Renal pelvis (tissue), 4 donors: ENCODE measurements around the gene CYP17A1. TPM values are rescaled to one million over a fixed set of nuclear protein-coding genes. Genes with fewer than 3 reads are reported as not detected.
"Not testable (repeated sequence)": the region's sequence is repeated elsewhere in the genome, so short reads cannot be mapped to it uniquely, and the experiment has no call there.

Source experiments
- DNase-seq: peaks from one replicate; pipeline ENCODE4 v3.0.0-alpha.2; 2013
- polyA plus RNA-seq, 3 donors: library from polyadenylated mRNA; unstranded; fragments of 120-200 nt; gene quantifications; one replicate each; pipeline ENCODE4 v1.2.1, GENCODE V29; 2013; ENCODE audit not compliant: insufficient read length in 3 of 3

Gene CYP17A1
- polyA plus RNA-seq, 3 donors: 0.52 to 8.3 (median 4.6) TPM

DNA sequence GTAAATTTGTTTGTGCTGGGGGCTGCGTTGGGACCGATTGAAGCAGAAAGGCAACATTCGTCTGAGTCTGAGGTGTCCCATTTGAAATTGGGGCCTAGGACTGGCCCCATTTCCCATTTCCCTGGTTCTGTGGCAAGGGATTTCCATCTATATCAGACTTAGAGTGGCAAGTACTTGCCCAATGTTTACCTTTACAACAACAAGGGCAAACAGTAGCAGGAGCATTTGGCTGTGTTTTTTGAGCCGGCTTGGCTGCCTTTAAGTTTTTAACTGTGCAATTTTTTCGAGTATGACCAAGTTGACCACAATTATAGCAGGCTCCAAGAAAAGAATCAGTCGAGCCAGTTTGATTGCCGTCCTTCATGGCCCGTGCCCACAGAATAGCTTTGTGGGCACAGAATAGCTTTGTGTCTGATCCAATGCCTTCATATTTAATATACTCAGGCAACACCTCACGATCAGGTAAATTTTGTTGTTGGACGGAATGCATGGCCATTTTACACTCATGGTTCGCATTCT, 4.7 kb upstream of the CYP17A1 start:
- no peak for DNase-seq

DNA sequence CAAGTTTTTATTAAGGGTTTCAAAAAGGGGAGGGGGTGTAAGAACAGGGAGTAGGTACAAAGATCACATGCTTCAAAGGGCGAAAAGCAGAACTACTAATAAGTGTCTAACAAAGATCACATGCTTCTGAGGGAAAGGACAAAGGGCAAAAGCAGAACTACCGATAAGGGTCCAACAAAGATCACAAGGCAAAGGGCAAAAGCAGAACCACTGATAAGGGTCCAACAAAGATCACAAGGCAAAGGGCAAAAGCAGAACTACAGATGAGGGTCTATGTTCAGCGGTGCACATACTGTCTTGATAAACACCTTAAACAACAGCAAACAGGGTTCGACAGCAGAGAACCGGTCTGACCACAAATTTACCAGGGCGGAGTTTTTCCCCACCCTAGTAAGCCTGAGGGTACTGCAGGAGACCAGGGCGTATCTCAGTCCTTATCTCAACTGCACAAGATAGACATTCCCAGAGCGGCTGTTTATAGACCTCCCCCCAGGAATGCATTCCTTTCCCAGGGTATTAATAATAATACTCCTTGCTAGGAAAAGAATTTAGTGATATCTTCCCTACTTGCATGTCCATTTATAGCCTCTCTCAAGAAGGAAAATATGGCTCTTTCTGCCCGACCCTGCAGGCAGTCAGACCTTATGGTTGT, 1.2 kb upstream of the CYP17A1 start:
- not testable (repeated sequence) for DNase-seq

DNA sequence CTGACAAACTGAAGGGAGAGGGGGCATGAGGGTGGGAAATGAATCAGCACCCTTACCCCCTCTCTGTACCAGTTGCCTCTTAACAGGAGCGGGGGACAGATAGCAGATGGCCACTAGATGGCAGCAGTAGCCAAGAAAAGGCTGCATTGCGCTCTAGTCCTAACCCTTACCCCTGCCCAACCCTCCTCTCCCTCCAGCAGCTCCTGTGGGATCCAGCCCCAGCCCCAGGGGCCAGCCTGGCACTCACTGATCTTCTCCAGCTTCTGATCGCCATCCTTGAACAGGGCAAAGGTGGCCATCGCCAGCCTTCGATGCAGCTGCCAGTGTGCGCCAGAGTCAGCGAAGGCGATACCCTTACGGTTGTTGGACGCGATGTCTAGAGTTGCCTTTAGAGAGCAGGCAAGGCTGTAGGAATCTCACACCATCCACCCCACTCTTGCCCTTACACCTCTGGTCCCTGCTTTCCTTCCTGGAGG, 2.2 kb downstream of the CYP17A1 start:
- peak; percentile 76 for DNase-seq

DNA sequence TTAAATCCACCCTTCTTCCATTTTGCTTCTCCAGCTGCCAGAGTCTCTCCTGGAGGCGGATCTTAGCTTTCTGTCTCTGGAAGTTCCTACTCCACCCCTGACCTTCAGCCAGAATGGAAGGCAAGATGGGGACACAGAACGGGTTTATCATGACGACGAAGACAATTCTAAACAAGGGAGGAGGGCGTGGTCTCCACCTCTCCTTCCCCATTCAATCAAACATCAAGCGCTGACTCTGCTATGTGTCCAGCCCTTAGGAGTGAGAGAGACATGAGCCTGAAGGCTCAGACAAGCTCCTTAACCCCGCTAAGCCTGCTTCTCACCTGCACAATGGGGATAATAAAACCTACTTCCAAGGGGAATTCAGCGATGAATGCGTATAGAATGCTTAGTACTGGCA, 3.1 kb downstream of the CYP17A1 start:
- DNase-seq: no peak

DNA sequence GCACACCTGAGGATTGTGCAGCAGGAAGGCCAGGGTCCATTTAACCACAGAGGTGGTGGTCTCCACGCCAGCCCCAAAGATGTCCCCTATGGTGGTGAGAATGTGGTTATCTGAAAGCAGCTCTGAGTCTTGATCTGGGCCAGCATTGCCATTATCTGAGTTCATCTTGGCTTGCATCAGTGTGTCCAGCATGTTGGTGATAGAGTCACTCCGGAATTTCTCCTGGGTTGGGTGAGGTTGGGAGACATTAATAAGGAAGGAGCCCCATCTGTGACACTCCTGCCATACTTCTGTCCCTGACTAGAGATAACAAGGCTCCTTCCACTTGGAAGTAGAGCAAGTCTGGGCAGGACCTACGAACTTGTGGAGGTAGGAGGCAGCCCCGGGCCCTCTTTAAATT, 4.2 kb downstream of the CYP17A1 start:
- no peak for DNase-seq

DNA sequence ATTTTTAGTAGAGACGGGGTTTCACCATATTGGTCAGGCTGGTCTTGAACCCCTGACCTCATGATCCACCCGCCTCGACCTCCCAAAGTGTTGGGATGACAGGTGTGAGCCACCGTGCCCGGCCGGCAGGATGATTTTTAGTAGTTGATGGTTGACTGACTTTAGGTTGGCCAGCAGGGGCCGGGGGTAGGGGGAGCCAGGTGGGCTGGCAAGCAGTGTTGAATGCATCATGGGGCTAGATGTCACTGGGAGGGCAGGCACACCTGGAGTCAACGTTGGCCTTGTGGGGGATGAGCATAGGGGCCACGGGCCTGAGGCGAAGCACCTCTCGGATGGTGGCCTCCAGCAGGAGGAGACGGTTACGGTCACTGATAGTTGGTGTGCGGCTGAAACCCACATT, 5.0 kb downstream of the CYP17A1 start:
- DNase-seq: no peak

DNA sequence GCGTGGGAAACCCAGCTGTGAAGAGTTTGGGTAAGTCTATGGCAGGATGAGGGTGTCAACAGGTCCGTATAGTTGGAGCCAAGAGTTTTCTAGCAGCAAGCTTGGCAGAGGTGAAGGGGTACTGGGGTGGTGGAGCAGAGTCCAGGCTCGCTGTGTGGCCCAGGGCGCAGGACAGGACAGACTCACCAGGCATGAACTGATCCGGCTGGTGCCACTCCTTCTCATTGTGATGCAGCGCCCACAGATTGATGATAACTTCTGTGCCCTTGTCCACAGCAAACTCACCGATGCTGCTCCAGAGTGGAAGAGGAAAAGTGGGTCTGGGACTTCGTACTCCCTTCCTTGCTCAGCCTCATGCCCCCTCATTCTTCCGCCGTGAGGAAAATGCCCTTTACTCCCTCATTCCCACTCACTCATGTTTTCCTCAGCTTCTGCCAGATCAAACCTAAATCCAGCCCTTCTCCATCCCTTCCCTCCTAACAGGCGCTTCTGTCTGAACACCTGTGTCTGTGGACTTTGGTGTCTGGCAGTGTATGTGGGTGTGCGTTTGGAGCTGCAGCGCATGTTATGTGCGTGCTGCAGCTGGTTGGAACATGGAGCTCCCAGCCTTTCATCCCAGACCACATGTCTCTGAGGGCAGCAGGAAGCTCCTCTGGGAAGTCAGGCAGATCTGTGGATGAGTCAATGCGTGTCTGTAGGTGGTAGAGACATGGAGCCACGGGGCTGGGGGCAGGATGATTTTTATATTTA, 5.7 kb downstream of the CYP17A1 start:
- no peak for DNase-seq

DNA sequence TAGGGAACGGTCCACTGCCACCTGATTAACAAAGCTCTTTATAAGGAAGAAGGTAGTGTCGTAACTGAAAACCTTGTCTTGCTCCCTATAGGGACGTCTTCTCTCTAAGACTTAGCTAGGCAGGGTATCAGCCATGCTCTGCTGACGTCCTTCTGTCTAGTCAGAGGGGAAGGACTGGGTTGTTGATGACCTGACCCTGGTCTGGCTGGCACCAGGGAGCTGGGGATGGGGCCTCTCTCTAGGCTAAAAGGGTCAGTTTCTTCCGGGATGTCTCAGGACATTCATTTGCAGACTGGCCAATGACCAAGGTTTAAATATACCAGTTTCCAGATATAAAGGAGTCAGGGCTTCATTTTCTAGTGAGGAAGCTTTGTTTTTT, 9.6 kb downstream of the CYP17A1 start:
- DNase-seq: no peak

DNA sequence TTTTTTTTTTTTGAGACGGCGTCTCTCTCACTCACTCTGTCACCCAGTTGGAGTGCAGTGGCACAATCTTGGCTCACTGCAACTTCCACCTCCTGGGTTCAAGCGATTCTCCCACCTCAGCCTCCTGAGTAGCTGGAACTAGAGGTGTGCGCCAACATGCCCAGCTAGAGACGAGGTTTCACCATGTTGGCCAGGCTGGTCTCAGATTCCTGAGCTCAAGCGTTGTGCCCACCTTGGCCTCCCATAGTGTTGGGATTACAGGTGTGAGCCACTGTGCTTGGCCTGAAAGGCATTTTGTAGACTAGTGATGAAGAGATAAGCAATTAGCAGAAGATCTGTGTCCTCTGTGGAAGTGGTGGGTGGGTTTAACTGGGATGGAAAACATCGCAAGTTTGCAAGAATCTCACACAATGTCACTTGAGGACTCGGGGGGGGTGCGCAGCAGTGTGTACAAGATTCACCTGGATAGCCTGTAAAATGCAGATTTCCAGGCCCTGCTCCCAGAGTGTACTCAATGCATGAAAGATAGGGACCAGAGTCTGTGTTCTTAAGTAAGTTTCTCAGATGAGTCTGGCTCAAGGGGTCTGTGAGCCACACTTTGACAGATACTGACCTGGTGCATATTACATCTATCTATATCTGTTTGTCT, 10.9 kb downstream of the CYP17A1 start:
- no peak for DNase-seq

DNA sequence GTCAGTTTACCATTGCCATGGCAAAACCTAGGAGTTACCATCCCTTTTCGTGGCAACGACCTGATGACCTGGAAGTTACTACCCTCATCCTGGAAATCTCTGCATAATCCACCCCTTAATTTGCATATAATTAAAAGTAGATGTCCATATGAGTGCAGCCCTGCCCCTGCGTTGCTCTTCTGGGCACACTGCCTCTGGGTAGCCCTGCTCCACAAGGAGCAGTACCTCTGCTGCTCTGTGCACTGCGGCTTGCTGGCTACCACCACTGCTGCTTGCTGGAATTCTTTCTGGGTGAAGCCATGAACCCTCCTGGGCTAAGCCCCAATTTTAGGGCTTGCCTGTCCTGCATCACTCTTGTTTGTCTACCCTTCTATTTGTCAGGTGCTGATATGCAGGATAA, 12.5 kb downstream of the CYP17A1 start:
- DNase-seq: no peak

DNA sequence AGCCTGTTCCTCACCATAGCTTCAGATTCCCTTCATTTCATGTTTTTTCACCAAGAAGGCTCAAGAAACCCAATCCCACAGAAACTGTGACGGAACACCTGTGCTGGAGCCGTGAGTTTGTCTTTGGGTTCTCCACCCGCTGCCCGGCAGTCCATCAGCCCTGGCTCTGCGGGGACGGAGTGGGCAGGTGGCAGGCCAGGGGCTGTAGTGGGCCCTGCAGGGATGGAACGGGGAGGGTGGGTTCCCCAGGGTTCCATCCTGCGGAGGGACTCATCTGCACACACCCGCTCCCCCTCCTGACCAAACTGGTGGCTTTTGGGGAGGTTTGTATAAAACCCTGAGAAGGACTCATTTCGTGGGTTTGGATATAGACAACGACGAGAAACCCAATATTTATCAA, 15.0 kb downstream of the CYP17A1 start:
- no peak for DNase-seq

DNA sequence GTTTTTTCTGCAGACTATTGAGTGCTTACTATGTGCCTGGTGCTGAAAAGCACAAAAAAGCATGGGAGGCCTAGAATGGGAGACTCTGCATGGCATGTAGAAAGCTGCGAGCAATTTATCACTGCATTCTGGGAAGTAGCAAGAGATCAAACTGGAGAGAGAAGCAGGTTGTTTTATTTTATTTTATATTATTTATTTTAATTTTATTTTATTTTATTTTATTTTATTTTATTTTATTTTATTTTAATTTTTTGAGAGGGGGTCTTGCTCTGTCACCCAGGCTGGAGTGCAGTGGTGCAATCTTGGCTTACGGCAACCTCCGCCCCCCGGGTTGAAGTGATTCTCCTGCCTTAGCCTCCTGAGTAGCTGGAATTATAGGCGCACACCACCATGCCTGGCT, 17.2 kb downstream of the CYP17A1 start:
- DNase-seq: not testable (repeated sequence)

DNA sequence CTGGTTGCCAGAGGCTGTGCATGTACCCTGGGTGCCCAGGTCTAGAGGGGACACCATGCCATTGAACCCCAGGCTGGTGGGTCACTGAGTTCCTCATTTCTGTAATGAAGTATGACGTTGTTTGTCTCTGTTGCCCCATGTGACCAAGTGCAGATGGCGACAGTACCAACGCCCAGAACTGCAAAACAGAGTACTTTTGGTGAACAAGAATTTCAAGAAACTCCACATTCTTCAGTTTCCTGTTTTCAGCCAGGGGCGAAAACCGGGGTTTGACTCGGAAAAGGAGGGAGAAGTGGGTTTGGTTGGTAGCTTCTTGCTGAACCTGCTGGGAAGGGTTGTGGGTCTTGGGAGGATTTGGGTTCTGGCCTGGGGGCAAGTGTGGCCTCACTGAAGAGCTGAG, 18.2 kb downstream of the CYP17A1 start:
- no peak for DNase-seq

DNA sequence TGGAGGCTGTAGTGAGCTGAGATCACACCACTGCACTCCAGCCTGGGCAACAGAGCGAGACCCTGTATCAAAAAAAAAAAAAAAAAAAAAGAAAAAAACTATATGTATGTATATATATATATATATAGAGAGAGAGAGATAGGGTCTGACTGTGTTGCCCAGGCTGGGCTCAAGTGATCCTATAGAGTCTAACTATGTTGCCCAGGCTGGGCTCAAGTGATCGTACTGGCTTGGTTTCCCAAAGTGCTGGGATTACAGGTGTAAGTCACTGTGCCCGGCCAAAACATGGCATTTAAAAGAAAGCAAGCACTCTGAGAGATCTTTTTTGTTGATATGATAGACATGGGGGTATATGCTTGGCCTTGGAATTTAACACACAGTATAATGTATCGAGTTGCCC, 20.0 kb downstream of the CYP17A1 start:
- no peak for DNase-seq

DNA sequence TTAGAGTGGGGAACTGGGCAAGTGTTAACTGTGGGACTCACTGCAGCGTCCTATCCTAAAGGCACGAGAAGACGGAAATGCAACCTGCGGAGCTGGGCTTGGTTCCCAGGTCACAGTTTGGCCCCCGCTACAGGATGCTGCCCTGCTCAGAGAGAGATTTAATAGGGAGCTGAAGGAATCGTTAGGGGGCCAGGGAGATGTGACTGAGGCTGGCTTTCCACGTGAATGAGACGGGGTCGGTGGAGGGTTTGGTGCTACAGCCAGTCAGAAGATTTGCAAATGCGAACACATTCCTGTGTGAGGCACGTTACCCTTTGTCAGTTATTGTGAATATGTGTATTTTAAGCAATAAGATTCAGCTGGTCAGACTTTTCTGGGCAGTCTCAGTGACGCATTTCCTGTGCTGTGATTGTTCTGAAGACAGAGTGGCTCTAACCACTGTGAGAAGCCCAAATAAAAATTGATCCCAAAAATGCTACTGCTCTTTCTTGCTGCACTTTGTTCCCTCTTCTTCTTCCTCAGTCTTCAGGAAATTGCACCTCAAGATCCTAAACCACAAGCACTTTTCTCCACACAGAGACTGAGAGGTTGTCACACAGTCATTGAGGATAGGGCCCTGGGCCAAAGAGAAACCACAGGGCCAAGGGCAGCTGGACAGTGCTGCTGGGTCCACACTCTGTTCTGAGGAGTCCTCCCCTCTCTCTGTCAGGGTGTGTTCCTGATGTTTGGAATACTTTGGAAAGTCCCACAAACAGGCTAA, 21.2 kb downstream of the CYP17A1 start:
- DNase-seq: no peak

DNA sequence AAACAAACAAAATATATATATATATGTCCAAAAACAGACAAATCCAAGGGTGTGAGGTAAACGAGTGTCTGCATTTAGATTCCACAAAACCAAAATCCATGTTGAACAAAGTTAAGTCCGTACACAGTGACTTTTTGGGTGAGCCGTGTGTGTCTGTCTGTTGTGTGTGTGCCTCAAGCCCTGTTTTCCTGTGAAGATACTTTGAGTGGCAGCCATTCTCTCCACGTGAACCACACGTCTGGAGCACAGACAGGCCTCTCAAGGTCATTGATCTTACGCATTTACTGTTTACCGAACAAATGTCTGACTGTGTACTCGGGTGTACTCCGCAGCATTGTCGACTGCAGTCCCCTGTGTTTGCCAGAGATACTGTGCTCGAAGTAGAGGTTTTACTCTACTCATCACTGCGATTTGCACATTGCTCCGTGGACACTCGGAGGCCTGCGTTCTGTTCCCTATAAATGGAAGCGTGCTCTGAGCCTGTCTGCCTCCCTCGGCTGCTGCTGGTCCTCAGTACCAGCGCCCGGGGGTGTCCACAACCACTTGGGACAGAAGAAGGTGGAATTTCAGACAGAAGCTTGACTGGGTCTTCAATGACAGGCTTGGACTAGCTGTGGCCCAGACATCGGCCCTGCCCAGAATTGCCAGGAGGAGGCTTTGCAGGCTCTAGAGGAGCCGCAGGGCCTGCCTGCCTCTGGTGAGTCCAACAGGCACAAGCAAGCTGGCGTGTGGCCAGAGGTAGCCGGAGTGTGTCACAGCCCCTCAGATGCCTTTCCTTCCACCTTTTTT, 22.1 kb downstream of the CYP17A1 start:
- no peak for DNase-seq

DNA sequence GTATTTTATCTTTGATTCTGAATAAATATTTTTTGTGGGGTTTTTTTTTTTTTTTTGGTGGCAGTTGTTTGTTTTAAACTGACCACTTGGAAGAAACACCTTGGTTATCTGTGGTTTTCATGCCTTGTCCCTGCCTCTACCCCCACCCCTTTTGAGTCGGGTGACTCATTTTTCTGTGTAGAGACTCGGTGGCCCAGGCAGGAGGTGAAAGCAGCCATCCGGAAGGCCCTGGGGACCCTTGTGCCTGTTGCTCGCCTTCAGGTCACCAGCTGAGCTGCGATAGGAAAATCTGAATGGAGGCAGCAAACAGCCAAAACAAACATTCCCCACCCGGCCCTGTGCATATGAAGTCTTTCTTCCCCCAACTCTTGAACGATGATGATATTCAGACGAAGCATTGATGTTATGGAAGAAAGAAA, 22.8 kb downstream of the CYP17A1 start:
- no peak for DNase-seq

DNA sequence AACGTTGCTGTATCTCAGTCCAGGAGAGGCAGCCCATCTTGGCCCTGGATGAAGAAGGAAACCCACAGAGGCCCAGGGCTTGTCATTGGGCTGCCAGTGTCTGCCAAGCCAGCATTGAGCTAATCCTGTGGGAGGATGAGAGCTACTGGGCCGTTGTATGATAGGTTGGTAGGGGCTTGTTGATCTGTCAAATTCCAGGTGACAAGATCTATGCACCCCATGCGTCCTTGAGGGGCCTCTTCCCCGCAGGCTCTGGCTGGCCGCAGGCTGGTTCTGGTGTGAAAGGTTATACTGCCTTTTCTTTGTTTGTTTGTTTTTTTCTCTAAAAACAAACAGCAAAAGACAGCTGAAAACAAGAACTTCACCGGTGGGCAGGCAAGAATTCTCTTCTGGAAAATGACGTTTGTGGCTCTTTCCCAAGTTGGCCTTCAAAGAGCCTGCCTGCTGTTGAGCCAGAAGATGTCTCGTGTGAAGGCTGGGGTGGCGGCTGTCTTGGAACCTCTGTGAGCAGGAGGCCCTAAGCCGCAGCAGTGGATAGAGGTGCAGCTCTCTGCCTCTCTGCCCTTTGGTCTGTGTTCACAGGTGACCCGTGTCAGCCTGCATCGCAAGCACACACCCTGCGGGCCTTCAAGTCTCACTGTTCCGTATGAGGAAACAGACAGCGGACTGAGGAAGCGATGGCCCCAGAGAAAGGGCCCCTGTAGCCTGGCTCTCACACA, 23.3 kb downstream of the CYP17A1 start:
- no peak for DNase-seq

DNA sequence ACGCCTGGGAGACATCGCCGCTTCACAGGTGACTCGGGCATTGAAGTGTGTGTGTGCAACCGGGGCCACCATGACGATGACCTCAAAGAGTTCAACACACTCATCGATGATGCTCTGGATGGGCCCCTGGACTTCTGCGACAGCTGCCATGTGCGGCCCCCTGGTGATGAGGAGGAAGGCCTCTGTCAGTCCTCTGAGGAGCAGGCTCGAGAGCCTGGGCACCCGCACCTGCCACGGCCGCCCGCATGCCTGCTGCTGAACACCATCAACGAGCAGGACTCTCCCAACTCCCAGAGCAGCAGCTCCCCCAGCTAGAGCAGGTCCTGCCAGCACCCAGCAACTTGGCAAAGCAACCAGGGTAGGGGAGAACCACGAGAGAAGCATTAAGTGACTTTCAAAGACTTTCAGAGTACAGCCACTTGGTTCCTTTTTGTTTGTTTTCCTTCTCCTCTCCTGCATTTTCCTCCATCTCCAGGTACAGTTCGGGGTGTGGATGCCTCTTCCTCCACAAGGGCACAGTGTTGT, 24.1 kb downstream of the CYP17A1 start:
- DNase-seq: no peak

DNA sequence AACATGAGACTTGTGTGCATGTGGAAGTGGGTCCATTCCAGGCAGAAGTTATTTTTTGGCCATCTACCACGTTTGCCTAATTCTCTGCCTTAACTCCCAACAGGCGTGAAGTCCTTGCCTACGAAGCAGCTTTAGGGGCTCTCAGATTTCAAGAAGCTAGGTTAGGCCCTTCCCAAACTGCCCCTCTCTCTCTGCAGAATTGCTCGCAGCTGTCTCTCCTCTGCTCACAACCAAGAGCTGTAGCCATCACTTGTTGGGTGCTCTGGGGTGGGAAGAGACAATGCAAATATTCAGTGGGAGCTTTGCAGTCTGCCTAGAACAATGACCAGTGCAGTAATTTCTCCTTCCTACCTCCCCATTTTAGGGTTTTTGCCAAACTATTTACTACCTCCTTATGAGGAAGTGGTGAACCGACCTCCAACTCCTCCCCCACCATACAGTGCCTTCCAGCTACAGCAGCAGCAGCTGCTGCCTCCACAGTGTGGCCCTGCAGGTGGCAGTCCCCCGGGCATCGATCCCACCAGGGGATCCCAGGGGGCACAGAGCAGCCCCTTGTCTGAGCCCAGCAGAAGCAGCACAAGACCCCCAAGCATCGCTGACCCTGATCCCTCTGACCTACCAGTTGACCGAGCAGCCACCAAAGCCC, 24.9 kb downstream of the CYP17A1 start:
- no peak for DNase-seq
